Cardiac muscle cell (in vitro differentiated cells and primary cell): Measurements from ENCODE around the gene SNCAIP. TPM values are rescaled to one million over a fixed set of nuclear protein-coding genes. Genes with fewer than 3 reads are reported as not detected.

Experiments used
- DNase-seq, 2 donors: peaks; one replicate each; pipeline versions ENCODE4 v3.0.0 to v3.0.0-alpha.2; 2010 to 2017; ENCODE audit warnings: low read depth in 1 of 2, low spot score in 1 of 2
- H3K27ac ChIP-seq: fragments of 200-600 bp; sonication (generic); 2 replicates; pipeline ENCODE4 v1.5.1; 2016
- H3K27me3 ChIP-seq: fragments of 200-600 bp; sonication (generic); 2 replicates; pipeline ENCODE4 v1.6.0; 2016; ENCODE audit warnings: control low read depth
- H3K36me3 ChIP-seq: fragments of 200-600 bp; sonication (generic); 2 replicates; pipeline ENCODE4 v1.5.1; 2016; ENCODE audit warnings: control low read depth
- H3K4me1 ChIP-seq: fragments of 200-600 bp; sonication (generic); 2 replicates; pipeline ENCODE4 v1.8.1; 2017; ENCODE audit warnings: low read depth, mild to moderate bottlenecking, mixed run types
- H3K4me3 ChIP-seq: fragments of 200-600 bp; sonication (generic); 2 replicates; pipeline ENCODE4 v1.5.1; 2016; ENCODE audit warnings: mild to moderate bottlenecking
- H3K9me3 ChIP-seq: fragments of 200-600 bp; sonication (generic); 2 replicates; pipeline ENCODE4 v1.5.1; 2017; ENCODE audit warnings: low read depth, mild to moderate bottlenecking, control low read depth
- CTCF ChIP-seq: IDR thresholded peaks from 2 replicates; pipeline ENCODE4 v1.5.1; 2012; ENCODE audit warnings: low read depth, mild to moderate bottlenecking, low read length
- polyA plus RNA-seq: library from polyadenylated mRNA; unstranded; fragments of >200 nt; fragmentation: Nextera tagmentation; extraction: Ambion mirVana; gene quantifications from 2 replicates; pipeline ENCODE4 v1.2.1, GENCODE V29; 2016
- total RNA-seq: library from RNA; depleted of rRNA; stranded (reverse); fragments of >200 nt; gene quantifications from 2 replicates; pipeline ENCODE4 v1.2.3, GENCODE V29; 2016

The SNCAIP gene
- total and polyA plus RNA-seq, 2 experiments from 2014 or later, result 9.0 to 14.1 TPM

- TF ChIP-seq CTCF, result no peak
- Histone ChIP-seq H3K27ac (no peak overlapping the region), H3K27me3 (peaks cover 6% of the 10 kb centered on the region), H3K36me3 (no peaks in the 10 kb centered on the region), H3K4me1 (no peaks in the 10 kb centered on the region), H3K9me3 (no peaks in the 10 kb centered on the region), H3K4me3 (no peak overlapping the region)
- no peak for DNase-seq
These were observed 7.4 kb upstream of the SNCAIP start for GRCh38 chr5:122304471-122305215.

- DNase-seq, result no peak
- Histone ChIP-seq H3K4me3 (no peak overlapping the region), H3K9me3 (no peaks in the 10 kb centered on the region), H3K4me1 (no peaks in the 10 kb centered on the region), H3K36me3 (no peaks in the 10 kb centered on the region), H3K27me3 (peaks cover 16% of the 10 kb centered on the region), H3K27ac (no peak overlapping the region)
- no peak for TF ChIP-seq CTCF
These were observed 5.6 kb upstream of the SNCAIP start for GRCh38 chr5:122306461-122306860.

- Histone ChIP-seq H3K9me3 (no peaks in the 10 kb centered on the region), H3K4me3 (no peak overlapping the region), H3K4me1 (no peaks in the 10 kb centered on the region), H3K27me3 (peaks cover 29% of the 10 kb centered on the region), H3K27ac (no peak overlapping the region), H3K36me3 (no peaks in the 10 kb centered on the region)
- peak in 1 of 2 donors; percentile 16 for DNase-seq
- TF ChIP-seq CTCF, result no peak
These were observed 1.1 kb upstream of the SNCAIP start for GRCh38 chr5:122310889-122311288.

- Histone ChIP-seq H3K4me1 (no peaks in the 10 kb centered on the region), H3K4me3 (peak overlapping the region; percentile 95), H3K27ac (no peak overlapping the region), H3K9me3 (no peaks in the 10 kb centered on the region), H3K27me3 (peaks cover 29% of the 10 kb centered on the region), H3K36me3 (no peaks in the 10 kb centered on the region)
- no peak for TF ChIP-seq CTCF
- peak in 1 of 2 donors; percentile 14 for DNase-seq
These were observed 508 bp upstream of the SNCAIP start for GRCh38 chr5:122311497-122311960.

- peak overlapping the region; percentile 95 for H3K4me3 ChIP-seq
- no peaks in the 10 kb centered on the region for H3K9me3 ChIP-seq
- H3K36me3 ChIP-seq, result no peaks in the 10 kb centered on the region
- no peak for TF ChIP-seq CTCF
- DNase-seq, result peak; percentile 54 to 59
- H3K27me3 ChIP-seq, result peaks cover 29% of the 10 kb centered on the region
- H3K4me1 ChIP-seq, result peaks cover 6% of the 10 kb centered on the region
- H3K27ac ChIP-seq, result no peak overlapping the region
These were observed 762 bp downstream of the SNCAIP start for GRCh38 chr5:122312591-122313406.
